Neural crest cell (in vitro differentiated cells): Measurements from ENCODE around the gene ABHD17C. TPM values are rescaled to one million over a fixed set of nuclear protein-coding genes. Genes with fewer than 3 reads are reported as not detected.
"Not testable (repeated sequence)": the region's sequence is repeated elsewhere in the genome, so short reads cannot be mapped to it uniquely, and the experiment has no call there.

ENCODE experiments used
- DNase-seq: peaks from one replicate; pipeline ENCODE4 v3.0.0; 2021; ENCODE audit warnings: low read depth, mixed read lengths, low spot score
- H3K27ac Mint-ChIP-seq: one replicate; pipeline ENCODE4 v1.8.0; 2021; ENCODE audit warnings: mild to moderate bottlenecking, mixed read lengths; ENCODE audit not compliant: unreplicated experiment
- H3K27me3 Mint-ChIP-seq: 2 replicates; pipeline ENCODE4 v1.8.0; 2021; ENCODE audit warnings: low read depth, mild to moderate bottlenecking, mixed read lengths
- H3K36me3 Mint-ChIP-seq: 2 replicates; pipeline ENCODE4 v1.8.0; 2021; ENCODE audit warnings: low read depth, mild to moderate bottlenecking, mixed read lengths
- H3K4me1 Mint-ChIP-seq: 2 replicates; pipeline ENCODE4 v1.8.0; 2021; ENCODE audit warnings: mixed read lengths
- H3K4me3 Mint-ChIP-seq: one replicate; pipeline ENCODE4 v1.8.0; 2021; ENCODE audit warnings: mild to moderate bottlenecking, mixed read lengths
- H3K9me3 Mint-ChIP-seq: 2 replicates; pipeline ENCODE4 v1.8.0; 2021; ENCODE audit warnings: mixed read lengths
- long read RNA-seq: library from polyadenylated mRNA; unstranded; transcript quantifications from one replicate; pipeline ENCODE4 v2.0.0, GENCODE V29; 2020
- total RNA-seq: library from RNA; stranded (reverse); gene quantifications from 2 replicates; pipeline ENCODE4 v1.2.1, GENCODE V29; 2021
- TF ChIP-seq, protein P1 (sequence below): fragments of 200-600 bp; sonication (generic); conservative IDR thresholded peaks from 2 replicates; pipeline ENCODE4 v1.5.0; 2021; ENCODE audit warnings: antibody characterized with exemption, mild to moderate bottlenecking

ABHD17C gene
- total RNA-seq = 23.5 and 26.5 TPM in 2 replicates
- long read RNA-seq, partial matches to known transcripts = 2 of 12 reads
- long read RNA-seq, other reads (novel, unspliced or antisense) = 10 of 12 reads

GRCh38 chr15:80695099-80695910 lies at the start of gene ABHD17C:
ABHD17C (plus strand) TSS chr15:80695310; CDS start chr15:80695430, 120 bp downstream.
- TF ChIP-seq, protein P1, sequence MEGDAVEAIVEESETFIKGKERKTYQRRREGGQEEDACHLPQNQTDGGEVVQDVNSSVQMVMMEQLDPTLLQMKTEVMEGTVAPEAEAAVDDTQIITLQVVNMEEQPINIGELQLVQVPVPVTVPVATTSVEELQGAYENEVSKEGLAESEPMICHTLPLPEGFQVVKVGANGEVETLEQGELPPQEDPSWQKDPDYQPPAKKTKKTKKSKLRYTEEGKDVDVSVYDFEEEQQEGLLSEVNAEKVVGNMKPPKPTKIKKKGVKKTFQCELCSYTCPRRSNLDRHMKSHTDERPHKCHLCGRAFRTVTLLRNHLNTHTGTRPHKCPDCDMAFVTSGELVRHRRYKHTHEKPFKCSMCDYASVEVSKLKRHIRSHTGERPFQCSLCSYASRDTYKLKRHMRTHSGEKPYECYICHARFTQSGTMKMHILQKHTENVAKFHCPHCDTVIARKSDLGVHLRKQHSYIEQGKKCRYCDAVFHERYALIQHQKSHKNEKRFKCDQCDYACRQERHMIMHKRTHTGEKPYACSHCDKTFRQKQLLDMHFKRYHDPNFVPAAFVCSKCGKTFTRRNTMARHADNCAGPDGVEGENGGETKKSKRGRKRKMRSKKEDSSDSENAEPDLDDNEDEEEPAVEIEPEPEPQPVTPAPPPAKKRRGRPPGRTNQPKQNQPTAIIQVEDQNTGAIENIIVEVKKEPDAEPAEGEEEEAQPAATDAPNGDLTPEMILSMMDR = no peak
- Mint-ChIP-seq H3K9me3 (no peaks in the 10 kb centered on the region), H3K4me3 (peak within 1 kb of the TSS; percentile 97), H3K27ac (peak within 1 kb of the TSS; percentile 88), H3K36me3 (peaks cover 7% of the 10 kb centered on the region), H3K4me1 (peaks cover 39% of the 10 kb centered on the region), H3K27me3 (no peaks in the 10 kb centered on the region)
- DNase-seq = peak; percentile 50

DNA sequence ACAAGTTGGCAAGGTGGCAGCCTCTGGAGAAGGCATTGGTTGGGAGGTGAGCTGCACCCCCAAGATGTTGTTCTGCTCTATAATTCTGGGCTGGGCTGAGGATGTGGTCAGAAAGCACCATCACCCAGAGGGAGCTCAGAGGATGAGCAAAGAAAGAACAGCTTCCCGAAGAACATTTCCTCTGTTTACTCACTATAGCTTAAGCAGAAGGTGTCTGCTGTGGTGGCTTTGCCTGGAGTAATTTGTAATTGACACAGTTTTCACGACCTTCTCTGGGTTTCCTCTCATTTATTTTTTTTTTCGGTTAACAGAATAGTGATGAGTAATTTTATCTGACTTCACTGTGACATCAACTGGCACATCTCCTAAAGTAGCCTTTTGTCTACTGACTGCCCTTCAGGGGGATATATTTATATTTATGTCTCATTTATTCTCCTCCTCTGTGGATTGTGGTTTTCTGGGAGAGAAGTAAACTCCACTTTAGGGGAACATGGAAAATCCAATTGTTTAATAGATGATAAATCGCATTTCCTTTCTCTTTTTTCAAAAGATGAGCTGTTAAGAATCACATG lies 49.5 kb upstream of the ABHD17C start:
- TF ChIP-seq, protein P1 = no peak
- peaks cover 2% of the 10 kb centered on the region for H3K27me3 Mint-ChIP-seq
- no peak for DNase-seq
- peaks cover 26% of the 10 kb centered on the region for H3K9me3 Mint-ChIP-seq
- no peak overlapping the region for H3K4me3 Mint-ChIP-seq
- H3K27ac Mint-ChIP-seq = no peak overlapping the region
- no peaks in the 10 kb centered on the region for H3K4me1 Mint-ChIP-seq
- H3K36me3 Mint-ChIP-seq = peaks cover 6% of the 10 kb centered on the region

GRCh38 chr15:80647424-80647823 lies 47.7 kb upstream of the ABHD17C start:
- H3K27me3 Mint-ChIP-seq, DNase-seq, H3K4me3 Mint-ChIP-seq, H3K36me3 Mint-ChIP-seq, H3K4me1 Mint-ChIP-seq, H3K27ac Mint-ChIP-seq: not testable (repeated sequence)
- H3K9me3 Mint-ChIP-seq = peaks cover 20% of the 10 kb centered on the region

- Mint-ChIP-seq H3K27me3 (peaks cover 12% of the 10 kb centered on the region), H3K9me3 (peaks cover 5% of the 10 kb centered on the region), H3K27ac (no peak overlapping the region), H3K36me3 (peaks cover 4% of the 10 kb centered on the region), H3K4me1 (no peaks in the 10 kb centered on the region), H3K4me3 (no peak overlapping the region)
- TF ChIP-seq, protein P1 = no peak
- DNase-seq = no peak
Observed at GRCh38 chr15:80654299-80654698, 40.8 kb upstream of the ABHD17C start.

DNA sequence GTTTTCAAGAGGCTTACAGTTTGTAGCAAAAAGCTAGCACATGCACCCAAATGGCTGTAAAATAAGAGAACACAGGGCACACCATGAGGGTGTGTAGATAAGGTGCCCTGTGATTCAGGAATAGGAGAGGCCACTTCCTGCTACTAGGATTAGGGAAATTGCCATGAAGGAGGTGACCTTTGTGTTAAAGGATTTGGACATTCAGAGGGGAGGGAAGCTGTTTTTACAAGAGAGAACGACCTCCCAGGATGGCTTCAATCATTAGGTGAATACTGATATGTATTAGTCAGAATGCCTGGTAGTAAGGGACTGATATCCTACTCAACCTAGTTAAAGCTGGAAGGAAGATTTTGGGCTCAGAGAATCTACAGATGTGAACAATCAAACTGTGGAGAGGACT lies 35.7 kb upstream of the ABHD17C start:
- Mint-ChIP-seq H3K27me3 (peaks cover 12% of the 10 kb centered on the region), H3K4me3 (no peak overlapping the region), H3K36me3 (no peaks in the 10 kb centered on the region), H3K4me1 (no peaks in the 10 kb centered on the region), H3K9me3 (no peaks in the 10 kb centered on the region), H3K27ac (no peak overlapping the region)
- no peak for DNase-seq
- TF ChIP-seq, protein P1 = no peak

DNA sequence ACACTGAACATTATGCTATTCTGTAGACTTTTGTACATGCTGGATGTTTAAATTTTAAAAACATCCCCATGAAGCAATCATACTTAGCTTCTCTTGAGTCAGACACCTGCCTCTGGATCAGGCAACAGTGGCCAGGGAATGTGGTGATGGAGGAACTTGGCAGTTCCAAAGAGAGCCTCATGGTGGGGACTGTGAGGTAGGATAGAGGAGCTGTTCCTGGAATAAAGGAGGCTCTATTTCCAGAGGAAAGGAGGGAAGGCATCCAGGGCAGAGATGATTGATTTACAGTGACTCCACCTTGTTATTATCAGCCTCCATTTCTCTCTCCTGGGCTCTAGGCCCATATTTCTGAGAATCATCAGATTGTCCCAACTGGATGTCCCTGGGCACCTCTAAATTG lies 35.0 kb upstream of the ABHD17C start:
- H3K36me3 Mint-ChIP-seq = no peaks in the 10 kb centered on the region
- no peaks in the 10 kb centered on the region for H3K4me1 Mint-ChIP-seq
- no peak overlapping the region for H3K4me3 Mint-ChIP-seq
- H3K27me3 Mint-ChIP-seq = peaks cover 7% of the 10 kb centered on the region
- TF ChIP-seq, protein P1 = peak; percentile 64
- no peaks in the 10 kb centered on the region for H3K9me3 Mint-ChIP-seq
- DNase-seq = peak; percentile 32
- no peak overlapping the region for H3K27ac Mint-ChIP-seq
